Skeletal muscle cell (primary cell): Measurements from ENCODE around the gene HAAO.

ENCODE experiments used
- DNase-seq: peaks from one replicate; pipeline ENCODE4 v3.0.0-alpha.2; 2010; ENCODE audit warnings: low read depth
- H3K4me3 ChIP-seq: 2 replicates; pipeline ENCODE4 v1.5.1; 2011; ENCODE audit warnings: low read depth, mild to moderate bottlenecking, control low read depth, low read length, moderate library complexity

Gene HAAO

DNA sequence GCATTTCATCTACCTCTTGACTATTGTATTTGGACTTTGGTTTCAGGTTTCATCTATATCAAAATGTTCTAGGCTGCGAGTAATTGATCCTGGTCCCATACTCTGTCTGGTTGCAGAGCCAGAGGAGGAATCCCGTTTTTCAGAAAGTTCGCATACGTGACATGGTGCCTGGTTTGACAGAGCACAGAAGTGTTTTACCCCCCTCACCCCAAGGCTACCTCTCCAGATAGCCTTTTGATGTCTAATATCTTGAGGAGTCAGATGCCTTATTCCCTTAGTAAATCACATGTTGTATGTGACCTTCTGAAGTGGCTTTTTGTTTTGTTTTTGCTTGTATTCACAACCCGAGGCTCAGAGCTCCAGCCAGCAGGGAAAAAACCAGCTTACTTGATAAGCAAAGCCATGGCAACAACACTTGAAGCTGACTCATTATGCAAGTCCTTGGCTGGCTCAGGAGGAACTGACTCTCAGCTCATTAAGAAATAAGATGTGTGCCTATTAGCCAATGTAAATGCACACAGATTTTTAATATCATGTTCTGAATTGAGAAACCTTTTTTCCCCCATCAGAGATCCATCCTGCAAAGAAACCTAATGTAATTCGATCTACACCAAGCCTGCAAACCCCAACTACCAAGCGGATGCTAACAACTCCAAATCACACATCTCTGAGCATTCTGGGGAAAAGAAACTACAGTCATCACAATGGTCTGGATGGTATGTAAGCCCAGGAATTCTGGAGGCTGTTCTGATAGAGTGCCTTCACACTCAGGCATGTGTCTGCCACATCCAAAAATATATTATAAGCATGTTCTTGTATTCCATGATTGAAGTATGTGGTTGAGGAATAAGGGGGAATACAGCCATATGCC is 69.8 kb downstream of the HAAO start:
- no peak overlapping the region for H3K4me3 ChIP-seq
- peak; percentile 69 for DNase-seq

DNA sequence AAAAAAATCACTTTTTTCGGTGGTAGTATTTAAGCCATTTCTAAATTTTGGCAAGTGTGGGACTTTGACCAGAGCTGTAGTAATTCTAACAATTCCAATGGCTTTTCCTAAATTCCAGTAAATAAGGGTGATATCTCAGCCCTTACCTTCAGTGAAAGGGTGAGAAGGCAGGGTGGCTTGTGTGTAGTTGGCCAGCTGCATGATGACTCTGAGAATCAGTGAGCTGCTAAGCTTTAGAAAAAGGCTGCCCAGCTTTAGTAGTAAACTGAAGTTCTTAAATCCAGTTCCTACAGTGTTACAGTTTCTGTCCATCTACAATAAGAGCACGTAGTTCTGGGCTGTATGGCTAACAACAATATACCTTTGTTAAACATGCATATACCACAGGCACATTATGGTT is 70.5 kb downstream of the HAAO start:
- no peak for DNase-seq
- no peak overlapping the region for H3K4me3 ChIP-seq
